Body of pancreas (tissue), 4 donors: Measurements from ENCODE around the gene ACVR1B.

Experiments
- POLR2A ChIP-seq, 3 donors: fragments of 450-650 bp; IDR thresholded peaks; one replicate each; pipeline ENCODE4 v1.6.1; 2016; ENCODE audit warnings: antibody characterized with exemption in 3 of 3, mild to moderate bottlenecking in 2 of 3
- TF ChIP-seq, protein P1 (sequence below), 7 experiments: fragments of 450-650 bp in 4 of 7; fragments of 200-600 bp in 3 of 7; sonication (generic) in 3 of 7; IDR thresholded peaks; one replicate each; pipeline ENCODE4 v1.5.1; 2016 to 2019; ENCODE audit warnings: antibody characterized with exemption in 7 of 7

DNA sequence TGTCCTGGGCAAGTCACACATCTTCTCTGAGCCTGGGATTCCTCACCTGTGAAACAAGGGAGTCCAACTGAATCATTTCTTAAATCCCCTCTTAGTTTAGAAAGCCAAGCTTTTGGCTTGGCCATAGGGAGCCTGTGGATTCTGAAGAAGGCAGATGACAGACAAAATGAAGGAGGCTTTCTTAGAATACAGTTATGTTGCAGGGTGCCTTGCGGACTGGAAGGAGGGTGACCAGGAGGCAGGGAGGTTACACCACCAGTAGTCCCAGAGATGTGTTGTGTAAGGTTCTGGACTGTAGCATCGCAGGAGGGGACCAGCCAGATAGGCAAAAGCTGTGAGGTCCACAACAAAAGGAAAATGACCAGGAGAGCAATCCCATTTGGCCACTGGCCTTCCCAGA lies 8.2 kb upstream of the ACVR1B start:
- TF ChIP-seq, protein P1, sequence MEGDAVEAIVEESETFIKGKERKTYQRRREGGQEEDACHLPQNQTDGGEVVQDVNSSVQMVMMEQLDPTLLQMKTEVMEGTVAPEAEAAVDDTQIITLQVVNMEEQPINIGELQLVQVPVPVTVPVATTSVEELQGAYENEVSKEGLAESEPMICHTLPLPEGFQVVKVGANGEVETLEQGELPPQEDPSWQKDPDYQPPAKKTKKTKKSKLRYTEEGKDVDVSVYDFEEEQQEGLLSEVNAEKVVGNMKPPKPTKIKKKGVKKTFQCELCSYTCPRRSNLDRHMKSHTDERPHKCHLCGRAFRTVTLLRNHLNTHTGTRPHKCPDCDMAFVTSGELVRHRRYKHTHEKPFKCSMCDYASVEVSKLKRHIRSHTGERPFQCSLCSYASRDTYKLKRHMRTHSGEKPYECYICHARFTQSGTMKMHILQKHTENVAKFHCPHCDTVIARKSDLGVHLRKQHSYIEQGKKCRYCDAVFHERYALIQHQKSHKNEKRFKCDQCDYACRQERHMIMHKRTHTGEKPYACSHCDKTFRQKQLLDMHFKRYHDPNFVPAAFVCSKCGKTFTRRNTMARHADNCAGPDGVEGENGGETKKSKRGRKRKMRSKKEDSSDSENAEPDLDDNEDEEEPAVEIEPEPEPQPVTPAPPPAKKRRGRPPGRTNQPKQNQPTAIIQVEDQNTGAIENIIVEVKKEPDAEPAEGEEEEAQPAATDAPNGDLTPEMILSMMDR (IDR thresholded peaks at IDR 0.05): no peak
- TF ChIP-seq POLR2A (IDR thresholded peaks at IDR 0.05): no peak
